Nucleus accumbens (tissue), 56 donors: ENCODE measurements around the gene ZNF275.
A peak's percentile ranks its signal among the peaks of the same experiment; 100 is the strongest.
"Not testable (repeated sequence)": the region's sequence is repeated elsewhere in the genome, so short reads cannot be mapped to it uniquely, and the experiment has no call there.

Experiments
- DNase-seq, 56 donors: peaks; one replicate each; lab custom pipeline; 2025; lab: John Stamatoyannopoulos, UW

Gene ZNF275, protein sequence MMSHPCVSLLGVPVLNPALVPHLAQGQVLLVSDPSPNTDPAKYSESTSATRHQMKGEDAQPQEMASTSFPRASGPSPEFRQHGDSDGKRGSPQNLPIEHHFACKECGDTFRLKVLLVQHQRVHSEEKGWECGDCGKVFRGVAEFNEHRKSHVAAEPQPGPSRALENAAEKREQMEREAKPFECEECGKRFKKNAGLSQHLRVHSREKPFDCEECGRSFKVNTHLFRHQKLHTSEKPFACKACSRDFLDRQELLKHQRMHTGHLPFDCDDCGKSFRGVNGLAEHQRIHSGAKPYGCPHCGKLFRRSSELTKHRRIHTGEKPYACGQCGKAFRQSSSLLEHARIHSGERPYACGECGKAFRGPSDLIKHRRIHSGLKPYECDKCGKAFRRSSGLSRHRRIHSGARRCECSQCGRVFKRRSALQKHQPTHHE

GRCh38 chrX:153333821-153334653, at the start of gene ZNF275:
Gene ZNF275 (plus strand): TSS chrX:153334153. CDS start chrX:153336680, 2,527 bp downstream.
- DNase-seq: peak in 54 of 56 donors; percentile 13 to 87 (median 68)

- not testable (repeated sequence) for DNase-seq
Observed at GRCh38 chrX:153285678-153286077, 48.3 kb upstream of the ZNF275 start.

DNA sequence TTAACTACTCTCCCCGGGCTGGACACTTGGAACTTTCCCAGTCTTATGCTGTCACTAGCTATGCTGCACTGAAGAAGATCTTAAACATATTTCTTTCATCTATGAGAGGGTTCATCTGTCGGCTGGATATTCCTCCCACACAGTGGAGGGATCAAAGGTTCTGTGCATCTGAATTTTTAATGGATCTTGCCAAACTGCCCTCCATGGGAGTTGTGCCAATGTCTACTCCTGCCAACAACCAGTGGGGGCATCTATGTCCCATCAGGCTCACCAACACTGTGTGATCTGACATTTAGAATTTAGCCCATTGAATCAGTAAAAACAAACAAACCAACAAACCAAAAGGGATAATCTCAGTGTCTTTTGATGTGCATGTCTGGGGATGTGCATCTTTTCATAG, 45.1 kb upstream of the ZNF275 start:
- not testable (repeated sequence) for DNase-seq

DNA sequence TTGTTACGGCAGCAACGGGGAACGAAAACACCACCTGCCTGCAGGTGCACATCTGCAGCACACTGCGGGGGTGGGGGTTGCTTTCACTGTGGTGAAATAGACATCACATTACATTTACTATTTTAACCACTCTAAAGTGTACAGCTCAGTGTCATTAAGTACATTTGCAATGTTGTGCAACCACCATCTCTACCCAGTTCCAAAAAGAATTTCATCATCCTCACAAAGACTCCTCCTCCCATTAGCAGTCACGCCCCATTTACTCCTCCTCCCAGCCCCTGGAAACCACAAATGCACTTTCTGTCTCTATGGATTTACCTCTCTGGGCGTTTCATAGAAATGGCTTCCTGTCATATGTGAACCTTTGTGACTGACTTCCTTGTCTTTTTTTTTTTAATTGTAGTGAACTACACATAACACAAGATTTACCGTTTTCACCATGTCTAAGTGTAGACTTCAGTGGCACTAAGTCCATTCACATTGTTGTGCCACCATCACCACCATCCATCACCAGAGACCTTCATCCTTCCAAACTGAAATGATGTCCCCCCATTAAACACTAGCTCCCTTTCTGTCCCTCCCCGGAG, 40.4 kb upstream of the ZNF275 start:
- not testable (repeated sequence) for DNase-seq

GRCh38 chrX:153297376-153297775, 36.6 kb upstream of the ZNF275 start:
- no peak for DNase-seq

GRCh38 chrX:153299855-153300254, 34.1 kb upstream of the ZNF275 start:
- no peak for DNase-seq

- no peak for DNase-seq
Observed at GRCh38 chrX:153301746-153302145, 32.2 kb upstream of the ZNF275 start.

DNA sequence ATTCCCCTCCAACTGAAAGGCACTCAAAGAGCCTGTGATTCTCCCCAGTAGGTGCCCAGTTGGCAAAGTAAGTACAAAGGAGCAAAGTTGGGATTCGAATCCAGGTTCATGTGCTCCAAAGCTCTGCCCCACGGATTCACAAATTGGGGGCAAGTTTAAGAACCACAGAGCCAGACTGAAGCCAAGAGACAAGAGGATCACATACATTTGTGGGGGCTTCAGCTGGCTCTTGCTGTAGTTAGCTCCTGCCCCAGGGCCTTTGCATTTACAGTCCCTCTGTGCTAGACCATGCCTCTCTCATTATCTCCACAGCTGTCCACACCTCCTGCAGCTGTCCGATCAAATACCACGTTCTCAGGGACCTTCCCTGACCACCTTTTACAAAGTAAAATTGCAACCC, 31.2 kb upstream of the ZNF275 start:
- DNase-seq: no peak

DNA sequence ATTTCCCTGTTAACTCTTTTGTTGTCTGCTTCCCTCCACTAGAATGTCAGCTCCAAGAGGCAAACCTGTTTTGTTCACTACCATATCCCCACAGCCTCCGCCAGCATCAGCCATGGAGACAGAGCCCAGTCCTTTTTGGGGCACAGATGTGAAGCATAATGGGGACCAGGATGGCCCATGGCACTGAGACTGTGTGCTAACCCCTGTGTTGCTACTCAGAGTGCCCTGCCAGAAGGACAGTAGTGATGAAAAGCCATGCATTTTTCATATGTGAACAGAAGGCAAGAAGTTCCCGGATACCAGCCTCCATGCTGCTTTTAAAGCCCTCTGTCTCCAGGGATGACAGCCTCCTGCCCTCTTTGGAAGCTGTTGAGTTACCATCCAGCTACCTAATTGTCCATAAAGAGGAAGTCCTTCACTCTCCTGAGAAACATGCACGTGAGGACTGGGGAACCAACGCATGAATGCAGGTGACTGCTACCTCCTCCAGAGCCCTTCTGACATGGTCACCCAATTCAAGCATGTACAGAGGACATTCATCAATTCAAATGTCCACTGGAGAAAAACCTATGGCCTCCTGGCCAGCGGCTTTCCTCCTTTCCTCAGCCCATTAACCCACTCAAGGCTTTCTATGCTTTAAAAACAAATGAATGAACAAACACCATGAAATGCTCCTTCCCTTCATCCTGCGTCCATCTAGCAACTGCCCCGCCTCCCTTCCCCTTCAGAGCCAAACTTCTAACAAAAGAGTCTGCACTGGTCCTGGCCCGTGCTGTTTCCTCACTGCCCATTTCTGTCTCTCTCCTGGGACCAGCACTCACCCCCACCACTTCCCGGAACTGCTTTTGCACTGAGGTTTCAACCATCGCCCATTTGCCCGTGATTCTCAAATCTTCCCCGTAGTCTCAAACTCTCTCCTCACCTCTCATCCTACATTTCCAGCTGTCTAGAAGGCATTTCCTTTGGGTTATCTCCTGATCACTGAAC, 30.4 kb upstream of the ZNF275 start:
- no peak for DNase-seq

GRCh38 chrX:153304988-153305736, 28.8 kb upstream of the ZNF275 start:
- DNase-seq: no peak

DNA sequence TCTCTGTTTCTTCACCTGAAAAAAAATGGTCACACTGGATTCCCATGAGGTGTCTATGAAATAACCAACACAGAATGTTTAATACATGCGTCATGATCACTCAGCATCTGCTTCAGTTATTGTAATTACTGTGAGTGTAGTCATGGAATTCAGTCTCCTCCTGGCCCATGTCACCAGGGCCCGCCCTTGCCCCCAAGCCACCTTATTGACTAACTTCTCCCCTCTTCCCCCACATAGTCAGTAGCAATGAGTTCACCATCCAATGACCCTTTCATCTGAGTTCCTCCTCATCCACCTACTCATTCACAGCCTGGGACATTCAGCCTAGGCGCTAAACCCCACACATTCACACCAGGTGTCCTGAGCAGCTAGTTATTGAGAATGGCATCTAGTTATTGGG, 28.0 kb upstream of the ZNF275 start:
- no peak for DNase-seq

- no peak for DNase-seq
Observed at GRCh38 chrX:153306527-153307115, 27.3 kb upstream of the ZNF275 start.

DNA sequence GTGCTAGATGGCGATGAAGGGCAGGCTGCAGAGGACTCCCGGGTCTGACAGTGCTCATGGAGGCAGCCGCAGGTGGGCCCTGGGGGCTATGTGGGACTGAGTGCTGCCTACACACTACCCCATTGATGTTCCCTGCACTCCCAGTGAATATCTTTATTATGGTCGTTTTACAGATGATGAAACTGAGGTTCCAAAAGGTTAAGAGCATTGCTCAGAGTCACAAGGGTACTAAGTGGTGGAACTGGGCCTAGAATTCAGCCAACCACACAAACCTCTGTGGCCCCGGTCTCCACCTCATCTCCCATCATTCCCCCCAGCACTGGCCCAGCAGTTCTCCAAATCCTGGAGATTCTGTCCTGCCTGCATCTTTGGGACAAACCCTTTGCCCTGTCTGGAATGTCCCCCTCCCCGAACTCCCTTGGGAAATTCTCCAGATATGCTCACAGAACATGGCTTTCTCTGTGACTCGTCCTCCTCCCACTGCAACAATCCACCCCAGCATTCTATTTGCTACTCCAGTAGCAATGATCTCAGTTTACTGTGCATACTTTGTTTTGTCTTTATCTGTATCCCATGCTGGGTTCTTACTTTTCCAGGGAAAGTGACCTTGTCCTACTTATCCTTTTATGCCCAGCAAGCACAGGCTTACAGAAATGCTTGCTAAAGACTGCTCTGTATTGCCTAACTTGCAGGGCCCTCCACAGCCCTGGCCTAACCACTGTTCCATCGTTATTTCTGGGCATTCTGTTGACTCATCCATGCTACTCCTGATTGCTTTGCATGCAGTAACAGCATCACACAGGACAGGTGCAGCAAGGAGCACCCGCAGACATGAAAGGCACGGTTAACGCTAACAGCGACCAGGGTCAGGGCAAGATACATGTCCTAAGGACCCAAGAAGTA, 26.4 kb upstream of the ZNF275 start:
- no peak for DNase-seq

GRCh38 chrX:153310901-153311300, 23.1 kb upstream of the ZNF275 start:
- no peak for DNase-seq

DNA sequence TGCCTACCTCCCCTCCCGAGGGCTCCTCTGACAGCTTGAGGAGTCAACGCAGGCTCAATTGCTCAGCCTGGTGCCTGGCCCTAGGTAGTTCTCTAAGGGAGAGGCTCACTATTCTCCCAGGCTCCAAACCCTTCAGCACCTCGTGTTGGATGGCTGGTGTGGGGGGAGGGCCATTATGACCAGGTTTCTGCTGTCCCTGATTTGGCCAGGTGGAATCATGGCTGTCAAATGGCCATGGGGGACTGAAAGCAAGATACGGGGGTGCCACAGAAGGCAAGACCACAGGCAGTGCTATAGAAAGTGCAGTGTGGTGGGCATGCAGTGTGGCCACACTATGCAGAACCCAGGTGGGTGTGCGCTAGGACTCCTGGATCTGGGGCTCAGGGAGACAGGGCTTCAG, 21.9 kb upstream of the ZNF275 start:
- no peak for DNase-seq

GRCh38 chrX:153312842-153313241, 21.1 kb upstream of the ZNF275 start:
- no peak for DNase-seq

DNA sequence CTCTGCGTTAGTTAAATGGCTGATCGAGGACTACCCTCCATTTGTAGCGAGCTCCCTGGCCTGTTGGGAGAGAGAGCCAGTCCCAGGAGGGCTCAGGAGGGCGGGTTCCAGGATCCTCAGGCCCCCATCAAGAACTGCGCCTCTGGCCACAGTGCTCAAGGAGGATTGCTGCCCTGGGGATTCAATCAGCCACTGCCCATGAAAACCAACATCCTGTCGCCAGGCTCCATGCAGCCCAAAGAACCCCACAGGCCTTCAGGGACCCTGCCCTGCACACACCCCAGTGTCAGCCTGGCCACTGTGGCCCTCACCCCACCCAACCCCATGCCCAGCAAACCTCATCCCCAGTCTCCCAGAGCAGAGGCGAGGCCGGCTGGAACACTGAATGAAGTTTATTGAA, 16.6 kb upstream of the ZNF275 start:
- no peak for DNase-seq
